Mesendoderm (in vitro differentiated cells): Measurements from ENCODE around the gene CTNNA1.

Source experiments
- DNase-seq: peaks from one replicate; pipeline ENCODE4 v3.0.0; 2013
- H2AK5ac ChIP-seq: 2 replicates; pipeline ENCODE4 v1.6.1; 2013; ENCODE audit warnings: low read length, inconsistent platforms
- H2BK120ac ChIP-seq: 2 replicates; pipeline ENCODE4 v1.6.1; 2013; ENCODE audit warnings: low read depth, mild to moderate bottlenecking, low read length, moderate library complexity, mixed read lengths
- H2BK15ac ChIP-seq: replicated peaks from 2 replicates; pipeline ENCODE4 v1.6.1; 2013; ENCODE audit warnings: low read depth, mild to moderate bottlenecking, moderate library complexity
- H2BK5ac ChIP-seq: 2 replicates; pipeline ENCODE4 v1.6.1; 2013; ENCODE audit warnings: low read length, inconsistent platforms
- H3K18ac ChIP-seq: 2 replicates; pipeline ENCODE4 v1.6.1; 2013; ENCODE audit warnings: mild to moderate bottlenecking, low read length, mixed read lengths
- H3K23ac ChIP-seq: one replicate; pipeline ENCODE4 v1.6.1; 2013; ENCODE audit warnings: low read length
- H3K27ac ChIP-seq: 2 replicates; pipeline ENCODE4 v1.5.1; 2013; ENCODE audit warnings: low read depth, mild to moderate bottlenecking, inconsistent platforms, low read length, moderate library complexity
- H3K27me3 ChIP-seq: 2 replicates; pipeline ENCODE4 v1.6.1; 2013; ENCODE audit warnings: low read length, control low read depth, mild to moderate bottlenecking, inconsistent platforms; ENCODE audit not compliant: insufficient read depth, poor library complexity
- H3K36me3 ChIP-seq: 2 replicates; pipeline ENCODE4 v1.6.1; 2013; ENCODE audit warnings: low read length, inconsistent platforms; ENCODE audit not compliant: control insufficient read depth, insufficient read depth
- H3K4ac ChIP-seq: one replicate; pipeline ENCODE4 v1.6.1; 2013; ENCODE audit warnings: low read depth, mild to moderate bottlenecking, low read length, moderate library complexity
- H3K4me1 ChIP-seq: 2 replicates; pipeline ENCODE4 v1.6.1; 2013; ENCODE audit warnings: low read depth, low read length, inconsistent platforms; ENCODE audit not compliant: control insufficient read depth
- H3K4me2 ChIP-seq: 2 replicates; pipeline ENCODE4 v1.6.1; 2013; ENCODE audit warnings: low read length
- H3K4me3 ChIP-seq: 2 replicates; pipeline ENCODE4 v1.5.1; 2013; ENCODE audit warnings: mild to moderate bottlenecking, low read length
- H3K56ac ChIP-seq: one replicate; pipeline ENCODE4 v1.6.1; 2013; ENCODE audit warnings: low read length
- H3K79me1 ChIP-seq: 2 replicates; pipeline ENCODE4 v1.6.1; 2013; ENCODE audit warnings: low read length, inconsistent platforms
- H3K79me2 ChIP-seq: 2 replicates; pipeline ENCODE4 v1.6.1; 2013; ENCODE audit warnings: mild to moderate bottlenecking, low read length; ENCODE audit not compliant: control insufficient read depth, insufficient read depth
- H3K9ac ChIP-seq: 2 replicates; pipeline ENCODE4 v1.6.1; 2013; ENCODE audit warnings: low read length, inconsistent platforms
- H4K5ac ChIP-seq: one replicate; pipeline ENCODE4 v1.6.1; 2013; ENCODE audit warnings: low read length
- H4K8ac ChIP-seq: one replicate; pipeline ENCODE4 v1.6.1; 2013; ENCODE audit warnings: low read depth, mild to moderate bottlenecking, control low read depth, low read length, moderate library complexity
- WGBS: extraction: QIAGEN DNeasy Blood & Tissue Kit; methylation state at CpG from one replicate; pipeline ENCODE4 v1.1.7; 2013; ENCODE audit warnings: low lambda C conversion rate, missing lambda C conversion rate; ENCODE audit not compliant: insufficient coverage; ENCODE audit errors: extremely low coverage; 5-methylcytosine and 5-hydroxymethylcytosine counted together

CTNNA1 gene

DNA sequence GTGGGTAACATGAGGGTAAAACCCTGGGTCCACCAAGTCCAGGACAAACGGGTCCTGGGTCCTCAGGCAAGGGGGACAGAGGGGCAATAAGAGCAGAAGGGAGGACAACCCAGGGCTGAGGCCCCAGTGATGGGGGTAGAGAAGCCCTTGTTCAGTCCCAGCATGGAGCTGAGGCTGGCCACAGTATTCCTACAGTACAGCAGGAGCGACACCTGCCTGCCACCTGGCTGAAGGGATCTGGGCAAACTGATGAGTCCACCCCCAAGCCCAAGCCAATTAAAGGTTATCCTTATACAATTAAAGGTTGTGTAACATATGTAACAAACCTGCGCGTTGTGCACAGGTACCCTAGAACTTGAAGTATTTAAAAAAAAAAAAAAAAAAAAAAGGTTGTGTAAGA, 219.6 kb downstream of the CTNNA1 start:
- Histone ChIP-seq H2BK5ac (no peak overlapping the region), H3K27me3 (no peaks in the 10 kb centered on the region), H3K56ac (no peak overlapping the region), H2BK15ac (no peak overlapping the region), H4K5ac (no peak overlapping the region), H2BK120ac (no peak overlapping the region), H3K23ac (no peak overlapping the region), H4K8ac (no peak overlapping the region), H3K36me3 (no peaks in the 10 kb centered on the region), H3K27ac (no peak overlapping the region), H3K4me2 (no peak overlapping the region), H2AK5ac (no peak overlapping the region), H3K4ac (no peak overlapping the region), H3K79me2 (no peaks in the 10 kb centered on the region), H3K18ac (no peak overlapping the region), H3K79me1 (no peaks in the 10 kb centered on the region), H3K4me3 (no peak overlapping the region), H3K4me1 (no peaks in the 10 kb centered on the region), H3K9ac (no peak overlapping the region)
- DNase-seq = peak; percentile 42
- WGBS = no CpG with 5 or more reads among the region's 4 CpGs

DNA sequence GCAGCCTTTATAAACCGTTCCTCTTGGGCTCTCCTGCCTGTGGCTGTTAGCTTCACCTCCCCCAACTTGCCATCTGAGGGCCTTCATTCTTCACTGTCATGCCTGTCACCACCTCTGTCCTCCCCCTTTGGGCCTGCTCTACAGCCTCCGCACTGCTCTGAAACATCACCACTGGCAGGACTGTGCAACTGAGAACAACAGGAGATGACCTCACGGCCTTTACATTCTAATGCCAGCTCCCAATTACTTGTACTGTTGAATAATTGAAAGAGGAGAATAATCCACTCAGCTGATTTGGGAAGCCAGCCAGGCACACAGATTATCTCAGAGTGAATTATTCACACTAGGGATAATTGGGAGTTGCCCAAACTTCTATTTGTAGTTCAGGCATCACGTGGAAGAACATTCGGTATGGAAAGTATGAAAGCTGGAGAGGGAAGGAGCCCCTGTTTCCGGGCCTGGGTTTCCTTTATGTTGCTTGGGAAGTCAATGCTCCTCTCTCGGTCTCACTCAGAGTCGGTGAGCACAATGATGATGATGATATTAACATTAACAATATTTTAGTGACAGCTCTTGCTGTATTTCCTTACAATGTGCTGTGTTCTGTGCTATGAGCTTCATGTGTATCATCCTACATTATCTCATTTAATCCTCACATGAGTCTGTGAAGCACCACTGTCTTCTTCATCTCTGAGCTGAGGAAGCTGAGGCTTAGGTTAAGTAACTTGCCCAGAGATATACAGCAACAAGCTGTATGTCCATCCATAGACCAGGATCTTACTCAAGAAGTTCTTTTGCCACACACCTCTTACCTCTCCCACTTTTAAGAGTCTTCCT, 221.2 kb downstream of the CTNNA1 start:
- Histone ChIP-seq H2AK5ac (no peak overlapping the region), H3K23ac (no peak overlapping the region), H3K4me3 (no peak overlapping the region), H3K79me2 (no peaks in the 10 kb centered on the region), H3K36me3 (no peaks in the 10 kb centered on the region), H3K79me1 (no peaks in the 10 kb centered on the region), H3K4ac (no peak overlapping the region), H3K56ac (no peak overlapping the region), H3K27ac (no peak overlapping the region), H2BK120ac (no peak overlapping the region), H4K8ac (no peak overlapping the region), H4K5ac (no peak overlapping the region), H3K27me3 (no peaks in the 10 kb centered on the region), H3K18ac (no peak overlapping the region), H3K9ac (no peak overlapping the region), H3K4me1 (no peaks in the 10 kb centered on the region), H3K4me2 (no peak overlapping the region), H2BK5ac (no peak overlapping the region), H2BK15ac (no peak overlapping the region)
- WGBS = no CpG with 5 or more reads among the region's 8 CpGs
- no peak for DNase-seq

DNA sequence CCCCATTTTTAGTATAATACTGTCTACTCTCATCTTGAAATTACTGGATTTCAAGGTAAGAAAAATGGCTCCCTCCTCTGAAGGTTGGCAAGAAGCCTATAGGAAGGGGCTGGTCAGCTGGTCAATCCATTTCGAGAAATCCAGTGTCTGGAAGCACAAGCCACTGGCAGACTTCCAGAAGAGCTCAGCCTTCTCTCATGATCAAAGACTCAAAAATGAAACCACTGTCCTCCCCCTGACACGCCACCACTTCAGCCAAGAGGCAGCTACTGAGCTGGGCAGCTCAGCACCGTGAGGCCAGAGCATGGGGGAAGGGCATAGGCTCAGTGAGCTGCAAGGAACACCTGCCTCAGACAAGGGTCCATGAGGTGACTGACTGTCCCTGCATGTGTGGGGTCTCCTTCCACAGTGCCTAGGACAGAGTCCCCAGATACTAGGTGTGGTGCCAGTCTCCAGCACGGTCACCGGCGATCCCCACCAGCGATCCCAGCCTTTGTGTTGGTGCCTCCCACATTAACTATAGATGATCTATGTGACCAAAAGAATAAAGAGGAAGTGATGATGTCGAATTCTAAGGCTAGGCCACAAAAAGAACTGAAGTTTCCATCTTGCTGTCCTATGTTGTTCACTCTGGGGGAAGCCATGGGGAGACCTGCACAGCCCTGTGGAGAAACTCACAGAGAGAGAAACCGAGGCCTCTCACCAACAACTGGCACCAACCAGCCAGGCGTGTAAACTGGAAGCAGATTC, 222.0 kb downstream of the CTNNA1 start:
- Histone ChIP-seq H3K9ac (no peak overlapping the region), H3K4me1 (no peaks in the 10 kb centered on the region), H3K36me3 (no peaks in the 10 kb centered on the region), H3K27me3 (no peaks in the 10 kb centered on the region), H3K79me2 (no peaks in the 10 kb centered on the region), H3K4ac (no peak overlapping the region), H4K8ac (no peak overlapping the region), H3K18ac (no peak overlapping the region), H3K27ac (no peak overlapping the region), H2BK15ac (no peak overlapping the region), H4K5ac (no peak overlapping the region), H2BK120ac (no peak overlapping the region), H3K4me2 (no peak overlapping the region), H3K56ac (no peak overlapping the region), H3K23ac (no peak overlapping the region), H2BK5ac (no peak overlapping the region), H2AK5ac (no peak overlapping the region), H3K4me3 (no peak overlapping the region), H3K79me1 (no peaks in the 10 kb centered on the region)
- WGBS = no CpG with 5 or more reads among the region's 10 CpGs
- DNase-seq = no peak

DNA sequence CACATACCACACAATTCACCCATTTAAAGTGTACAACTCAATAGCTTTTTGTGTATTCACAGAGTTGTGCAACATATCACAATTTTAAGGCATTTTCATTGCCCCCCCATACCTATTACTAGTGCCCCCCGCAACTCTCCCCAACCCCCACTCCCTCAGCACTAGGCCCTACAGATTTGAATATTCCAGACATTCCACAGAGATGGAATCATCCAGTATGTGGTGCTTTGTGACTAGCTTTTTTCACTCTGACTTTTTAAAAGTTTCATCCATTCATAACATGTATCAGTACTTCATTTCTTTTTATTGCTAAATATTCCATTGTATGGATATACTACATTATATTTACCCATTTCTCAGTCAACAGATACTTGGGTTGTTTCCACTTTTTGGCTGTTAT, 224.9 kb downstream of the CTNNA1 start:
- H3K18ac ChIP-seq = no peak overlapping the region
- no peak overlapping the region for H4K8ac ChIP-seq
- DNase-seq = peak; percentile 53
- H3K27ac ChIP-seq = no peak overlapping the region
- no peak overlapping the region for H3K56ac ChIP-seq
- no peak overlapping the region for H3K23ac ChIP-seq
- no peak overlapping the region for H2BK5ac ChIP-seq
- no peak overlapping the region for H2BK120ac ChIP-seq
- H3K79me1 ChIP-seq = no peaks in the 10 kb centered on the region
- H4K5ac ChIP-seq = no peak overlapping the region
- no peaks in the 10 kb centered on the region for H3K36me3 ChIP-seq
- no CpG with 5 or more reads among the region's 1 CpG for WGBS
- no peak overlapping the region for H3K4me3 ChIP-seq
- no peaks in the 10 kb centered on the region for H3K79me2 ChIP-seq
- H2AK5ac ChIP-seq = no peak overlapping the region
- H3K4me1 ChIP-seq = no peaks in the 10 kb centered on the region
- H3K27me3 ChIP-seq = no peaks in the 10 kb centered on the region
- no peak overlapping the region for H3K9ac ChIP-seq
- H3K4me2 ChIP-seq = no peak overlapping the region
- H2BK15ac ChIP-seq = no peak overlapping the region
- no peak overlapping the region for H3K4ac ChIP-seq

DNA sequence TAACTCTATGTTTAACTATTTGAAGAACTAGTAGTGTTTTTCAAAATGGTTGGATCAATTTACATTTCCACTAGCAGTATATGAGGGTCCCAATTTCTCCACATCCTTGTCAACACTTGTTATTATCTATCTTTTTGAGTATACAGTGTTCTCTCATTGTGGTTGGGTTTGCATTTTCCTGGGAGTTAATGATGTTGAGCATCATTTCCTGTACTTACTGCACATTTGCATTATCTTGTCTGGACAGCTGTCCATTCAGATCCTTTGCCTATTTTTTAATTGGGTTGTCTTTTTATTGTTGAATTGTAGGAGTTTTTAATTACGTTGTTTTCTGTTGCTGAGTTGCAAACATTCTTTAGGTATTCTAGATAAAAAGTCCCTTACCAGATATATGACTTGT, 225.4 kb downstream of the CTNNA1 start:
- H4K5ac ChIP-seq = no peak overlapping the region
- H2BK15ac ChIP-seq = no peak overlapping the region
- H3K36me3 ChIP-seq = no peaks in the 10 kb centered on the region
- no CpG with 5 or more reads among the region's 1 CpG for WGBS
- no peaks in the 10 kb centered on the region for H3K79me1 ChIP-seq
- no peak overlapping the region for H3K9ac ChIP-seq
- H4K8ac ChIP-seq = no peak overlapping the region
- H2AK5ac ChIP-seq = no peak overlapping the region
- no peak overlapping the region for H2BK5ac ChIP-seq
- no peak overlapping the region for H3K18ac ChIP-seq
- H3K4ac ChIP-seq = no peak overlapping the region
- no peaks in the 10 kb centered on the region for H3K27me3 ChIP-seq
- no peak overlapping the region for H3K4me3 ChIP-seq
- no peaks in the 10 kb centered on the region for H3K79me2 ChIP-seq
- no peak overlapping the region for H3K4me2 ChIP-seq
- DNase-seq = no peak
- H3K23ac ChIP-seq = no peak overlapping the region
- no peak overlapping the region for H3K27ac ChIP-seq
- no peaks in the 10 kb centered on the region for H3K4me1 ChIP-seq
- no peak overlapping the region for H3K56ac ChIP-seq
- H2BK120ac ChIP-seq = no peak overlapping the region
